Fibroblast of skin of right quadriceps (primary cell): ENCODE measurements around the gene KIF5A.

Experiments
- DNase-seq: peaks from one replicate; pipeline ENCODE4 v3.0.0-alpha.2; 2013

The KIF5A gene

DNA sequence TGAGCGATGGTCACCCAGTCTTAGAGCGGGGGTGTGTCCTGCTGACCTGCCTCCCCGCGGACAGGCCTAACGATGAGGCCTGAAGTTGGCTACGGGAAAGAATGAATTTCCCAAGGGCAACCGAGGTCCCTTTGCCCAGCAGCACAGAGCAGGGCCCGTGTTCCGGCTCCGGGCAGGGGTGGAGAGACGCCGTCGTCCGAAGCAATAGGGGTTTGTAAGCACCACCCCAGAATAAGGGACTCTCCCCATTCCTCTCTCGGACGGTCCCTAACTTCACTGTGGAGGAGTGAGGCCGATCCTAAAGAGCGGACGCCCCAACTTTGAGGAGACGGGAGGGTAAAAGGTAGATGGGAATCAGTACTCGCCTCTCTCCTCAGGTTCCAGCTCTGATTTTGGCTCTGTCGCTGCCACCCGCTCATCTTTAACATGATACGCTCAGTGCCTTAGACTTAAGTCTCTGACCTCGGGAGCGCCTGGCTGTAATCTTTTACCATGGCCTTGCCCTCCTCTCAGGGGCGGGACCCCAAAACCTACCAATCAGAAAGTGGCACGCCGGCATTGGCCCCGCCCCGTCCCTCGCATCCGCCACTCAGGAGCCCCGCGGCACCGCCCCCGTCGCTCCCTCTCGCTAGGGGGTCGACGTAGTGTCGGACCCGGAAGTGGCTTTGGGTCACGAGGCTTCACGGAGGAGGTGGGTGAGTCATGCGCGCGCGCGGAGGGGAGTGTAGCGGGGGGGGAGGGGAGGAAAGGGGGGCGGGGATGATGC is 29.6 kb upstream of the KIF5A start, which contains the start of gene DDIT3:
Gene DDIT3, minus strand, starts transcription at position 462 of the 766 bp plus-strand sequence. CDS start 3,108 bp downstream, outside the sequence.
- DNase-seq = peak; percentile 99

- DNase-seq = peak; percentile 69
These were observed 28.3 kb upstream of the KIF5A start for GRCh38 chr12:57521525-57522010.

DNA sequence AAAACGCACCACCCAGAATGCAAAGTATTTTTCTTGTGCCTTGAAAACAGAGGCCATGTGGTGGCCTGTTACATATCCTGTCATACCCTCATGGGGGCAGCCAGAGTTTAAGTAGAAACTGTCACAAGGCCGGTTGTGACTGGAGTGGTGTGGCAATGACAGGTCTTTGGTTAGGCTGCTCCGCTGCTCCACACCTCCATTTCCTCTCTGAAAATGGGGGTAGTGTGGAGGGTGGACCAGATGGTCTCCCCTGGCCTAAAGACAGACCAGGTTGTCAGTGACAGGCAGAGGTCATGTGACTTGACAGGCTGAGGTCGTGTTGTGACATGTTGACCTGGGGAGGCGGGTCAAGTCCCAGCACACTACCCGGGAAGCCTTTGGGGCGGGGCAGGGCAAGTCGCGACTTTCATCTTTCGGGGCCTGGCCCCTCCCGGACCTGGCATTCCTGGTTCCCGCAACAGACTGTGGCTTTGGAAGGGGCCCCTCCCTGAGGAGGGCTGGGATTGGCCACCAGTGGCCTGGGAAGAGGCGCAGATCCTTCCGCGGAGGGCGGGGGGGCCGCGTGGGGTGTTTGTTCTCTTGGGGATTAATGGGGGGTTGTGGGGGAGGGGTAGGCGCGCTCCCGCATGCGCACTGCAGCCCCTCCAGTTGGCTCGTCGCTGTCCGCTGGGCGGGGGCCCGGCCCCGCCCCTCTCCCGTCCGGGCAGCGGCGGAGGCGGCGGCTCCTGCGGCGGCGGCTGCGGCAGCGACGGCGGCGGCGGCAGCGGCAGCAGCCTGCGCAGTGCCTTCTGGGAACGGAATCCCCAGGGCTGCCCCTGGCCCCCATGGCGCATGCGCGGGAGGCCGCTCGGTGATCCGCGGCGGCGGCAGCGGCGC is 27.6 kb upstream of the KIF5A start, which contains the start of gene MBD6:
Gene MBD6, plus strand, starts transcription at position 814 of the 876 bp plus-strand sequence. CDS start 1,480 bp downstream, outside the sequence.
- peak; percentile 95 for DNase-seq

DNA sequence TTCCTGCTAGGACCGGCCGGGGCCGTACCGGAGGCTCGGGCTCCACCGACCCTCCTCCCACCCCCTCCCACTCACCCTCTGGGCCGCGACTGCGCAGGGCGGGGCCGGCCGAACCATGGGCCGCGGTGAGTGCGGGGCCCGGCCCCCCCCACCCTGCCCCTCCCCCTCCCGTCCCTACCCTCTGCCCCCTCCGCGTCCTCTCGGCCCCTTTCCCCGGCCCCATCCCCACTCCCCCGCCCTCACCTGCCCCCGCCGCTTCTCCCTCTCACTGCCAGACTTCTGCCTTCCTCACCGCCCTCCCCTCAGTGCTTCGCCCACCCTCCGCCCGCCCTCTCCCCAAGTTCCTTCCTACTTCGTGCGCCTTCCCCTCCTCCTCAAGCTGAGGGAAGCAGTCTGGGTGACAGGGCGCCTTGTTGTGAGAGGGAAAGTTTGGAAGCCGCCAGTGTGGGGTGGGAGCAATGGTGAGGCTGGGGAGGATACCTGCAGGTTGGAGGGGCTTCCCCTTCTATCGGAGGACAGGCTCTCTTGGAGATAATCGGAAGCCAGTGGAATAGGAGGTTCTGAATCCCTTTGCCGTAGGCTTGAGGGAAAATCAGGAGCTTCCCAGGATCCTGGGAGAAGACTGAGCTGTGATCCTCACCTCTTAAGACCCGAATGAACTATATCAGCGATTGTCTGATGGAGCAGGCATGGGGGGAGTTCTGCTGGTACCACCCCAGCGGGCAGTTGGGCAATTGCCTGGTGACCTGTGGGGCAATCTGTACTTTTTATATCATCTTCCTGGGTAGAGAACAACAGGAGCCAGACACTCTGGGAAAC is 26.7 kb upstream of the KIF5A start:
- DNase-seq = peak; percentile 57

GRCh38 chr12:57523706-57524614 is 25.9 kb upstream of the KIF5A start:
- no peak for DNase-seq

DNA sequence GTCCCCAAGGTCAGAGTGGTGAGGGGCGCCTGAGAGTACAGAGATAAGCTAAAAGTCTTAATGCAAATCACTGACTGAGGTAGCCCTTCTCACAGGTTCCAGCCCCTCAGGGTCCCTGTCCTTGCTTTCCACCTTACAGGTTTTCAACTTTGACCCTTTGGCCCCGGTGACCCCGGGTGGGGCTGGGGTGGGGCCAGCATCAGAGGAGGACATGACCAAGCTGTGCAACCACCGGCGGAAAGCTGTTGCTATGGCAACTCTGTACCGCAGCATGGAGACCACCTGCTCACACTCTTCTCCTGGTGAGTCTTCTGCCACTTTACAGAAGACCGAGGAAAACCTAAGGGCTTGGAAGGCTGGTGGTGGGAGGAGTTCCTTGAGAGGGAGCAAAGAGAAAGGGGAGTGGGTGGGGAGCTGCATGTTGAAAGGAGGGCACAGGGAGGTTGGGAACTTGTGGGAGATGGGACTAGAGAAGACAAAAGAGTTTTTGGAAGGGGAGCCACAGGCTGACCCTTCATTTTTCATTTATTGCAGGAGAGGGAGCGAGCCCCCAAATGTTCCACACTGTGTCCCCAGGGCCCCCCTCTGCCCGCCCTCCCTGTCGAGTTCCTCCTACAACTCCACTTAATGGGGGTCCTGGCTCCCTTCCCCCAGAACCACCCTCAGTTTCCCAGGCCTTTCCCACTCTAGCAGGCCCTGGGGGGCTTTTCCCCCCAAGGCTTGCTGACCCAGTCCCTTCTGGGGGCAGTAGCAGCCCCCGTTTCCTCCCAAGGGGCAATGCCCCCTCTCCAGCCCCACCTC is 24.8 kb upstream of the KIF5A start:
- DNase-seq = no peak

GRCh38 chr12:57525615-57526383 is 24.0 kb upstream of the KIF5A start:
- no peak for DNase-seq

DNA sequence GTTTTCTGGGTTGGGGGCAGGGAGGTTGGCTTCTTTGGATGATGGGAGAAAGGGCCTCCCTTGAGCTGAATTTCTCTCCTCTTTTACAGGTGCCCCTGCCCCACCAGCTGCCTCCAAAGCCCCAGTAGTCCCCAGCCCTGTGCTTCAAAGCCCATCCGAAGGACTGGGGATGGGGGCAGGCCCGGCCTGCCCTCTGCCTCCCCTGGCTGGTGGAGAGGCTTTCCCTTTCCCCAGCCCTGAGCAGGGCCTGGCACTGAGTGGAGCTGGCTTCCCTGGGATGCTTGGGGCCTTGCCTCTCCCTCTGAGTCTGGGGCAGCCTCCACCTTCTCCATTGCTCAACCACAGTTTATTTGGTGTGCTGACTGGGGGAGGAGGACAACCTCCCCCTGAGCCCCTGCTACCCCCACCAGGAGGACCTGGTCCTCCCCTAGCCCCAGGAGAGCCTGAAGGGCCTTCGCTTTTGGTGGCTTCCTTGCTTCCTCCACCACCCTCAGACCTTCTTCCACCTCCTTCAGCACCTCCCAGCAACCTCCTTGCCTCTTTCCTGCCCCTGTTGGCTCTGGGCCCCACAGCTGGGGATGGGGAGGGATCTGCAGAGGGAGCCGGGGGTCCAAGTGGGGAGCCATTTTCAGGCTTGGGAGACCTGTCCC is 23.2 kb upstream of the KIF5A start:
- no peak for DNase-seq

DNA sequence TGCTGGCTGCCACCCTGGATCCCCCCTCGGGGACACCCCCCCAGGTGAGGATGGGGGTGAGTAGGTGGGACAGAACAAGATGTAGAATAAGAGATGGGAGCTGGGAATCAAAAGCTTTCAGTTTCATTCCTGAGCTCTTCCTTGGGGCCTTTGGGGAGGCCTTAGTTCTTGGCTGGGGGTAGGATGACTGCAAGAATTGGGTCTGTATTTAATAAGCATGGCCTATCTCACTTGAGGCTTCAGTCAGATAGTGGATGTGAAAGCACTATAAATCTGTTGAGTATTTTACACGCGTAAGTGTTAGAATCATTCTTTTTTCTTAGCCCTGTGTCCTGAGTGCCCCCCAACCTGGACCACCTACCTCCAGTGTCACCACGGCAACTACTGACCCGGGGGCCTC is 22.7 kb upstream of the KIF5A start:
- DNase-seq = no peak

DNA sequence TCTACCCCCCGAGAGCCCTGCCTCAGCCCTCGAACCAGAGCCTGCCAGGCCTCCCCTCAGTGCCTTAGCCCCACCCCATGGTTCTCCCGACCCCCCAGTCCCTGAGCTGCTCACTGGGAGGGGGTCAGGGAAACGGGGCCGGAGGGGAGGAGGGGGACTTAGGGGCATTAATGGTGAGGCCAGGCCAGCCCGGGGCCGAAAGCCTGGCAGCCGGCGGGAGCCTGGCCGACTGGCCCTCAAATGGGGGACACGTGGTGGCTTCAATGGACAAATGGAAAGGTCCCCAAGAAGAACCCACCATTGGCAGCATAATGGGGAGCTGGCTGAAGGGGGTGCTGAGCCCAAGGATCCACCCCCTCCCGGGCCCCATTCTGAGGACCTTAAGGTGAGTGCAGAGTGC is 21.7 kb upstream of the KIF5A start:
- no peak for DNase-seq

DNA sequence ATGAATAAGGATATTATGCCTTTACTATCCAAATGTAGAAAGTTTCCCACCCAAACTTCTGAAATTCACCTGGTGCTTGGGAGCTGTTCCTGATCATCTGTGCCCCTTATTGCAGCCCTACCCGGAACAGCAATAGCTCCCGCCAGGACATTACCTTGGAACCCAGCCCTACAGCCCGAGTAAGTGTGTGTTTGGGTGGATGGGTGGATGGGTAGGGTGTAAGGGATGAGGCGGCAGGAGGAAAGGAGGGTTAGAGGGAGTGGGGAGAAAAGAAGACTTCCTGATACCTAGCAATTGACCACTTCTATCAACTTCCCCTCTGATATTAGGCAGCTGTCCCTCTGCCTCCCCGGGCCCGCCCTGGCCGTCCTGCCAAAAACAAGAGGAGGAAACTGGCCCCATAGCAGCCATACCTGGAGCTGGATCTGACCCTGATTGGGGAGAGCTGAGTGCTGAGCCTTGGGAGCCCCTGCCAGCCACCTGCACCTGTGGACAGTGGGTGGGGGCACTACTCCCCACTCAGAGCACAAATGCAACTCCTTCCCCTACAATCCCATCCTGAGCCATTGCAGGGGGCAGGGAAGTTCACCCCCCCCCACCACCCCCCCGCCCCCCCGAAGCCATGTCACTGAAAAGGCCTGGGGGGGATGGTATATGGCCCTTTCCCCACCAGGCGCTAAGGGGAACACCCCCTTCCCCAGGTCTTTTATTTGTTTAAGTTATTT is 20.9 kb upstream of the KIF5A start:
- DNase-seq = no peak

- DNase-seq = no peak
These were observed 20.0 kb upstream of the KIF5A start for GRCh38 chr12:57529831-57530230.

DNA sequence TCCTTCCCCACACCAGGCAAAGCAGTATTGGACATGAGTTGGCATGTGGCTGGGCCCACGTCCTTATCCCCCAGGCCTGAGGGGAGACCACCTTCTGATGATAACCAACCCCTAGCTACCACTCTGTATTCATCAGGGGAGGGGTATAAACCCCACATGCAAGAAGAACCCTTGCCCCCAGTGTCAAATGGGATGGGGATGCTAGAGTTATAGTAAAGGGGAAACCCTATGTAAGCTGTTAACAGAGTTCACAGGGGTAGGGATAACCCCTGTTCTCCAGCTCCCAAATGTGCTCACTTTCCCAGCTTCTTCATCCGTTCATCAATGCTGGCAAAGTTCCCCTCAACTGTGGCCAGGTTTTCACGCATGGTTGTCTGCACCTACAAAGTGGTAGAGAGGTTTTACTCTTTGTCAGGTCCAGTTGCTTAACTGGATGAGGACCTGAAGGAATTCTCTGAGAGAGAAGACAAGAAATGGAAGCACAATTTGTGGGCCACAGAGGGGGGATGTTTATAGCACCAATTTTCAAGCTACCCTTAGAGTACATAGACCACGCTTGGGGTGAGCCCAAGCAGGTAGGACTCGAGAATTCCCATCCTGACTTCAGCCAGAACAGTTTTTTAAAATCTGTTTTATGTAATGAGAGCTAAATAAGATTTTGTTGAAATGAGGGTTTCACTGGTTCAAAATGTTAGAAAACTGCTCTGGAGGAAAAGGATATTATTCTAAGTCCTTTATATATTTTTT is 19.3 kb upstream of the KIF5A start:
- no peak for DNase-seq

GRCh38 chr12:57531836-57532235 is 18.0 kb upstream of the KIF5A start:
- no peak for DNase-seq

DNA sequence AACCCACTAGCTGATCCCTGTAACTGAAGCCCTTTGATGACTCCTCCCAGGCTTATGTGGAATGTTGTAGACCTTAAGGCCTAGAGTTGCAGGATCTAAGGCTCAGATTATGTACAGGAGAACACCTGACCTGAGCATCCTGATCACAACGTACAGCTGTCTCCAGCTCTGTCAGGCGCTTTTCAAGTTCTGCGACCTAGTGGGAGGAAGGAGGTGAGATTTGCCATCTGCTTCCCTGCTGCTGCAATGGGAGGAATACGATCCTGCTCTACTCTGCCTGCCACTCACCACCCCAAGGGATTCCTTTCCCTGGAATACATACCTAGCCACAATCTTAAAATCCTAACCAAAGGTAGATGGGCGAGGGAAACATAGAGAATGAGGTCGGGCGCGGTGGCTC is 16.7 kb upstream of the KIF5A start:
- no peak for DNase-seq

DNA sequence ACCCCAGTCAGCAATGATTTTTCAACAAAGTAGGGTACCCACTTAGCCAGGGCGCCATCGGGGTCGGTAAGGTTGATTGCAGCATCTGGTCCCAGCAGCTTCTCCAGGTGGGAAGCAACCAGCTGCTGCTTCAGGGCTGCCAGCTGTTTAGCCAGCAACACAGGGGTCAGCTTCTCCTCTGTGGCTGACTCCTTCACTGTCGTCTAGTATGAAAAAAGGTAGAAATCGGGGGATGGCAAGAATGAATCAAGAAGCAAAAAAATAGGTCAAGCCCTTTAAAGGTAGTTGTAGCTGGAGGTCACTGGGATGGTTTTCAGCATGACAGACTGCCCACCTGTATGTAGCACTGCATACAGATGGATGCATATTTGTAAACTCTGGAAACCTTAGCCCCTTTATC is 15.6 kb upstream of the KIF5A start:
- DNase-seq = no peak

GRCh38 chr12:57534991-57535543 is 14.8 kb upstream of the KIF5A start:
- DNase-seq = no peak
